PC-9 (cell line): ENCODE data around the gene DLD. TPM values are rescaled to one million over a fixed set of nuclear protein-coding genes. Genes with fewer than 3 reads are reported as not detected.

Source experiments
- Bru-seq: library from RNA; stranded (reverse); fragments of 400-500 nt; gene quantifications from one replicate; lab custom pipeline; 2021; lab: Mats Ljungman, UMichigan
- BruChase-seq, 2 experiments: library from RNA; stranded (reverse); fragments of 400-500 nt; gene quantifications; one replicate each; lab custom pipeline; 2021; lab: Mats Ljungman, UMichigan
- BruUV-seq: library from RNA; stranded (reverse); fragments of 400-500 nt; replicated peaks from 2 replicates; lab custom pipeline; 2021; lab: Mats Ljungman, UMichigan
- CTCF ChIA-PET: fragments of 300-600 bp; sonication (Branson Sonifier 250); formaldehyde crosslinking; loops from one replicate; lab custom pipeline; 2022; ENCODE audit warnings: antibody characterized with exemption; lab: Charles Lee
- POLR2A ChIA-PET: fragments of 300-600 bp; sonication (Branson Sonifier 250); formaldehyde crosslinking; loops from one replicate; lab custom pipeline; 2022; ENCODE audit warnings: antibody characterized with exemption; ENCODE audit not compliant: unreplicated experiment; lab: Charles Lee
- DNase-seq, 2 experiments: peaks; one replicate each; pipeline versions ENCODE4 v3.0.0 to v3.0.0-alpha.2; 2015 to 2022; ENCODE audit warnings: mixed read lengths in 1 of 2
- H2AFZ ChIP-seq: fragments of 200-600 bp; sonication (generic); 2 replicates; pipeline ENCODE4 v1.8.1; 2017; ENCODE audit warnings: antibody characterized with exemption
- H3F3A ChIP-seq: fragments of 200-600 bp; sonication (generic); 2 replicates; pipeline ENCODE4 v1.8.1; 2017; ENCODE audit warnings: antibody characterized with exemption, mild to moderate bottlenecking, low read depth; ENCODE audit not compliant: insufficient read depth
- H3K27ac ChIP-seq: fragments of 200-600 bp; sonication (generic); 2 replicates; pipeline ENCODE4 v1.6.1; 2016; ENCODE audit warnings: mixed run types
- H3K27me3 ChIP-seq: fragments of 200-600 bp; sonication (generic); 2 replicates; pipeline ENCODE4 v1.6.1; 2016; ENCODE audit warnings: low read depth, mixed run types; ENCODE audit not compliant: insufficient read depth
- H3K36me3 ChIP-seq: fragments of 200-600 bp; sonication (generic); 2 replicates; pipeline ENCODE4 v1.6.1; 2016; ENCODE audit warnings: low read depth, mixed run types
- H3K4me1 ChIP-seq: fragments of 200-600 bp; sonication (generic); replicated peaks from 2 replicates; pipeline ENCODE4 v1.6.1; 2016; ENCODE audit warnings: mixed run types; ENCODE audit not compliant: insufficient read depth
- H3K4me2 ChIP-seq: fragments of 200-600 bp; sonication (generic); 2 replicates; pipeline ENCODE4 v1.6.1; 2017; ENCODE audit warnings: mixed run types
- H3K4me3 ChIP-seq: fragments of 200-600 bp; sonication (generic); 2 replicates; pipeline ENCODE4 v1.6.1; 2016; ENCODE audit warnings: mixed run types
- H3K79me2 ChIP-seq: fragments of 200-600 bp; sonication (generic); 2 replicates; pipeline ENCODE4 v1.6.1; 2017; ENCODE audit warnings: low read depth, mixed run types
- H3K9me2 ChIP-seq: fragments of 200-600 bp; sonication (generic); 2 replicates; pipeline ENCODE4 v1.8.1; 2017; ENCODE audit warnings: mild to moderate bottlenecking; ENCODE audit not compliant: insufficient read depth
- H3K9me3 ChIP-seq: fragments of 200-600 bp; sonication (generic); 2 replicates; pipeline ENCODE4 v1.8.1; 2016; ENCODE audit warnings: low read depth; ENCODE audit not compliant: insufficient read depth
- H4K20me1 ChIP-seq: fragments of 200-600 bp; sonication (generic); 2 replicates; pipeline ENCODE4 v1.8.1; 2017; ENCODE audit not compliant: insufficient read depth
- EZH2 ChIP-seq: fragments of 200-600 bp; sonication (generic); IDR thresholded peaks from 2 replicates; pipeline ENCODE4 v1.8.0; 2017; ENCODE audit warnings: antibody characterized with exemption, low read depth
- intact Hi-C: fragments of 100-400 bp; cut with micrococcal nuclease; formaldehyde crosslinking; loops from one replicate; pipeline ENCODE4 v1.10.0; 2022; ENCODE audit not compliant: unreplicated experiment
- long read RNA-seq: library from polyadenylated mRNA; stranded (forward); transcript quantifications from one replicate; pipeline ENCODE4 v2.0.0, GENCODE V29; 2022
- total RNA-seq: library from RNA; stranded (reverse); gene quantifications from 2 replicates; pipeline ENCODE4 v1.2.3, GENCODE V29; 2021
- TF ChIP-seq, protein P1 (sequence below): fragments of 200-600 bp; sonication (generic); conservative IDR thresholded peaks from 2 replicates; pipeline ENCODE4 v1.6.1; 2017; ENCODE audit warnings: mixed run types, antibody characterized with exemption, mild to moderate bottlenecking, moderate library complexity

Gene DLD
- 109 and 157 TPM in 2 replicates for total RNA-seq
- Bru-seq, nascent RNA = percentile 94 among the genes with signal in this experiment
- BruChase-seq, experiment 1, labeled RNA remaining after a 2-hour chase = percentile 88 among the genes with signal in this experiment
- percentile 92 among the genes with signal in this experiment for BruChase-seq, experiment 2, labeled RNA remaining after a 6-hour chase
- long read RNA-seq, transcript DLD-201 (14 exons, 3,755 nt) = major isoform, 307 of 634 reads
- long read RNA-seq, partial matches to known transcripts = 296 of 634 reads
- long read RNA-seq, other reads (novel, unspliced or antisense) = 28 of 634 reads

DNA sequence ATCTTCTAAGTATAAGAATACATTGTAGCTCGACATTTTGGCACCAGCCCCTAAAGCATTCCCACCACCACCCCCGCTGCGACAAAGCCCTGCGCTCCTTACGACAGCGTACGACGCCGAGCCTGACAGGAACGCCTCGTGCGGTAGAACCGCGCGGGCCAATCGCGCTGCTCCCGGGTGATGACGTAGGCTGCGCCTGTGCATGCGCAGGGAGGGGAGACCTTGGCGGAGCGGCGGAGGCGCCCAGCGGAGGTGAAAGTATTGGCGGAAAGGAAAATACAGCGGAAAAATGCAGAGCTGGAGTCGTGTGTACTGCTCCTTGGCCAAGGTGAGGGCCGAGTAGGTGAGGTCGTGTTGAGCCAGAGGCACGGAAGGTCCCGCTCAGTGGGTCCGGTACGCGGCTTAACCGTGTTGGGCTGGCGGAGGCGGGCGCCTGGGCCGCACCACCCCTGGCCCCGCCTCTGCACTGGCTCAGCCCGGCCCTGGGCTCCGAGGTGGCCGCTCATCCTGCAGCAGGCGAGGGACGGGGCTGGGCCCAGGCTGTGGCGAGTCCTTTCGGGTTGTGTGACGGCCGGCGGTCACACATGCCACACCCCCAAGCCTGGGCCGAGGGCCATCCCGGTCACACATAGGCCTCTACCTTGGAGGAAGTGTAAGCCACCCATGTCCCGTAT, at the start of gene DLD:
Gene DLD, plus strand, starts transcription at position 222 of the 674 bp plus-strand sequence. Its CDS starts 68 bp downstream, at position 290.
- Histone ChIP-seq H2AFZ (peak within 1 kb of the TSS; percentile 92), H3K4me2 (peak within 1 kb of the TSS; percentile 97), H3K36me3 (peaks cover 26% of the 10 kb centered on the region), H3K4me3 (peak within 1 kb of the TSS; percentile 61), H3K79me2 (peaks cover 44% of the 10 kb centered on the region), H3K27me3 (no peaks in the 10 kb centered on the region), H3F3A (peaks cover 8% of the 10 kb centered on the region), H3K4me1 (peaks cover 29% of the 10 kb centered on the region), H3K9me3 (no peaks in the 10 kb centered on the region), H3K27ac (peak within 1 kb of the TSS; percentile 93), H4K20me1 (no peaks in the 10 kb centered on the region), H3K9me2 (no peaks in the 10 kb centered on the region)
- POLR2A ChIA-PET = interaction anchor here (0.7 to 0.8 kb wide), 2 partner anchors 14 to 148 kb away, joined by 5 read pairs; no protein-coding TSS in a partner anchor
- intact Hi-C loops = loop anchor here (5.0 kb wide), 2 partner anchors 256 to 384 kb away; no protein-coding TSS in a partner anchor
- CTCF ChIA-PET = interaction anchor here (1.0 to 1.5 kb wide), 4 partner anchors 12 to 62 kb away, joined by 3 to 11 read pairs (median 6); no protein-coding TSS in a partner anchor
- DNase-seq = peak; percentile 79 to 92
- BruUV-seq = no TSS peak
- TF ChIP-seq, protein P1, sequence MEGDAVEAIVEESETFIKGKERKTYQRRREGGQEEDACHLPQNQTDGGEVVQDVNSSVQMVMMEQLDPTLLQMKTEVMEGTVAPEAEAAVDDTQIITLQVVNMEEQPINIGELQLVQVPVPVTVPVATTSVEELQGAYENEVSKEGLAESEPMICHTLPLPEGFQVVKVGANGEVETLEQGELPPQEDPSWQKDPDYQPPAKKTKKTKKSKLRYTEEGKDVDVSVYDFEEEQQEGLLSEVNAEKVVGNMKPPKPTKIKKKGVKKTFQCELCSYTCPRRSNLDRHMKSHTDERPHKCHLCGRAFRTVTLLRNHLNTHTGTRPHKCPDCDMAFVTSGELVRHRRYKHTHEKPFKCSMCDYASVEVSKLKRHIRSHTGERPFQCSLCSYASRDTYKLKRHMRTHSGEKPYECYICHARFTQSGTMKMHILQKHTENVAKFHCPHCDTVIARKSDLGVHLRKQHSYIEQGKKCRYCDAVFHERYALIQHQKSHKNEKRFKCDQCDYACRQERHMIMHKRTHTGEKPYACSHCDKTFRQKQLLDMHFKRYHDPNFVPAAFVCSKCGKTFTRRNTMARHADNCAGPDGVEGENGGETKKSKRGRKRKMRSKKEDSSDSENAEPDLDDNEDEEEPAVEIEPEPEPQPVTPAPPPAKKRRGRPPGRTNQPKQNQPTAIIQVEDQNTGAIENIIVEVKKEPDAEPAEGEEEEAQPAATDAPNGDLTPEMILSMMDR = no peak
- TF ChIP-seq EZH2 = no peak

DNA sequence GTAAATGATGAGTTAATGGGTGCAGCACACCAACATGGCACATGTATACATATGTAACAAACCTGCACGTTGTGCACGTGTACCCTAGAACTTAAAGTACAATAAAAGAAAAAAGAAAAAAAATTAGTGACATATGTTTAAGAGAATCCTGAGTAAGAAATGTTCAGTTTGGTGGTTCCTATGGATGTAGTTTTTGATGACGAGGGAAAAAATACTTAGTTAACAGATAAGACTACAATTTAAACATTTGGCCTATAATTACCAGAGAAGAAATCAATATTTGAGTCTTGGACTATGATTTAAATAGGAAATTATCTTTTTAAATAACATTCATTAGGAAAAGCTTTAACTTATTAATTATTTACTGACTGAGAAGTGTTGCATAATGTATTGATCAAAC, 48.8 kb upstream of the DLD start:
- no peaks in the 10 kb centered on the region for H4K20me1 ChIP-seq
- no peak overlapping the region for H3K27ac ChIP-seq
- BruUV-seq = no TSS peak
- no peaks in the 10 kb centered on the region for H3K79me2 ChIP-seq
- no peak overlapping the region for H3K4me2 ChIP-seq
- no peak overlapping the region for H3K4me3 ChIP-seq
- H3K9me3 ChIP-seq = no peaks in the 10 kb centered on the region
- TF ChIP-seq, protein P1 = no peak
- TF ChIP-seq EZH2 = no peak
- intact Hi-C loops = no loop called here
- H3K36me3 ChIP-seq = no peaks in the 10 kb centered on the region
- no peak for DNase-seq
- no peaks in the 10 kb centered on the region for H3K4me1 ChIP-seq
- H2AFZ ChIP-seq = no peak overlapping the region
- POLR2A ChIA-PET = no interaction called here
- CTCF ChIA-PET = no interaction called here
- no peaks in the 10 kb centered on the region for H3F3A ChIP-seq
- no peaks in the 10 kb centered on the region for H3K9me2 ChIP-seq
- 0 out of 2 replicates have a peak, but pooled peaks cover 4% of the 10 kb centered on the region for H3K27me3 ChIP-seq

DNA sequence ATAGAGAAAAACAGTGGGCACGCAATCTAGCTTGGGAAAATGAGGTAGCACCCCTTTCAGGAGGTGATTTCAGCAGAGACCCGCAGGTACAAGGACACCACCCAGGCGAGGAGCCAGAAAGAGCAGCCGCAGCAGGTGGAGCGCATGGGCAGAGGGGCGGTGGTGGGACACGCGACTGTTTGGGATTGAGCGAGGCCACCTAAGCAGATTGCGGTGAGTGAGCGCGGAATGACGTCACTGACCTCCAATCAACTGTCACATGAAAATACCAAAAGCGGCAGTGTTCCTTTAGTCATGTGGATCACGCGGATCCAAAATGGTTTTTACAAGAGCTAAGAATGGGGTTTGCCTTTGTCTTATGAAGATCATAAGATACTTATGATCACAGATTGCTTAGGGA, 47.8 kb upstream of the DLD start:
- no TSS peak for BruUV-seq
- CTCF ChIA-PET = no interaction called here
- no peaks in the 10 kb centered on the region for H3K9me3 ChIP-seq

More for the DNA sequence above, 47.8 kb upstream of the DLD start:
- DNase-seq = no peak
- H3K79me2 ChIP-seq = no peaks in the 10 kb centered on the region
- no peaks in the 10 kb centered on the region for H4K20me1 ChIP-seq
- intact Hi-C loops = no loop called here
- no peaks in the 10 kb centered on the region for H3K9me2 ChIP-seq
- H3K27ac ChIP-seq = no peak overlapping the region
- H3K4me2 ChIP-seq = no peak overlapping the region
- 0 out of 2 replicates have a peak, but pooled peaks cover 4% of the 10 kb centered on the region for H3K27me3 ChIP-seq
- TF ChIP-seq EZH2 = no peak
- TF ChIP-seq, protein P1 = no peak
- H3K36me3 ChIP-seq = no peaks in the 10 kb centered on the region
- H3F3A ChIP-seq = no peaks in the 10 kb centered on the region
- no peak overlapping the region for H3K4me3 ChIP-seq
- H2AFZ ChIP-seq = no peak overlapping the region
- POLR2A ChIA-PET = no interaction called here
- no peaks in the 10 kb centered on the region for H3K4me1 ChIP-seq
